GM10248 (cell line): ENCODE measurements around the gene HBM.
A peak's percentile ranks its signal among the peaks of the same experiment; 100 is the strongest.

ENCODE experiments used
- CTCF ChIA-PET: fragments of 300-600 bp; sonication (Branson Sonifier 250); formaldehyde crosslinking; extraction: SDS; loops from one replicate; lab custom pipeline; 2021; ENCODE audit warnings: antibody characterized with exemption; lab: Yijun Ruan, JAX
- POLR2A ChIA-PET: fragments of 350-650 bp; sonication (Branson Sonifier 250); formaldehyde crosslinking; extraction: SDS; loops from one replicate; lab custom pipeline; 2020; ENCODE audit warnings: antibody characterized with exemption; lab: Yijun Ruan, JAX
- DNase-seq: peaks from one replicate; pipeline ENCODE4 v3.0.0; 2012; ENCODE audit errors: extremely low spot score
- CTCF ChIP-seq: IDR thresholded peaks from 2 replicates; pipeline ENCODE4 v1.5.1; 2012; ENCODE audit warnings: mild to moderate bottlenecking, low read depth; ENCODE audit errors: extremely low read depth, missing control alignments, control extremely low read depth

HBM gene

GRCh38 chr16:165539-166374 is at the start of gene HBM:
Gene HBM, plus strand, starts transcription at chr16:165978. Its CDS starts 20 bp downstream, at chr16:165998.
- TF ChIP-seq CTCF, result no peak
- ChIA-PET CTCF (interaction anchor here (1.1 to 1.6 kb wide), 2 partner anchors 14 to 16 kb away, joined by 3 to 5 read pairs; partner anchors contain the start of gene HBQ1), POLR2A (no interaction called here)
- DNase-seq, result no peak

- POLR2A ChIA-PET, result no interaction called here
Measured at GRCh38 chr16:116015-116414, 49.8 kb upstream of the HBM start.

GRCh38 chr16:117379-118365 is 48.1 kb upstream of the HBM start:
- ChIA-PET CTCF (interaction anchor here (0.7 to 5.8 kb wide), 22 partner anchors 8 to 250 kb away, joined by 3 to 54 read pairs (median 3); no protein-coding TSS in a partner anchor), POLR2A (no interaction called here)
- TF ChIP-seq CTCF, result peak; percentile 58
- DNase-seq, result peak; percentile 67

More at GRCh38 chr16:116015-116414, 49.8 kb upstream of the HBM start:
- no peak for TF ChIP-seq CTCF
- DNase-seq, result no peak
- CTCF ChIA-PET, result interaction anchor here (1.4 to 5.8 kb wide), 4 partner anchors 8 to 246 kb away, joined by 3 to 54 read pairs (median 14); no protein-coding TSS in a partner anchor

GRCh38 chr16:118857-119256 is 46.9 kb upstream of the HBM start:
- POLR2A ChIA-PET, result no interaction called here
- no peak for TF ChIP-seq CTCF
- CTCF ChIA-PET, result interaction anchor here (0.8 to 5.8 kb wide), 10 partner anchors 8 to 231 kb away, joined by 3 to 54 read pairs (median 6); no protein-coding TSS in a partner anchor
- no peak for DNase-seq

GRCh38 chr16:119295-119694 is 46.5 kb upstream of the HBM start:
- ChIA-PET CTCF (interaction anchor here (0.9 to 5.8 kb wide), 5 partner anchors 11 to 61 kb away, joined by 3 to 54 read pairs (median 7); partner anchors contain the start of gene HBQ1), POLR2A (no interaction called here)

More at GRCh38 chr16:119295-119694, 46.5 kb upstream of the HBM start:
- DNase-seq, result no peak
- TF ChIP-seq CTCF, result no peak
